PC-9 (cell line): Measurements from ENCODE around the gene GLS2. TPM values are rescaled to one million over a fixed set of nuclear protein-coding genes. Genes with fewer than 3 reads are reported as not detected.

Experiments
- BruUV-seq: library from RNA; stranded (reverse); fragments of 400-500 nt; replicated peaks from 2 replicates; lab custom pipeline; 2021; lab: Mats Ljungman, UMichigan
- CTCF ChIA-PET: fragments of 300-600 bp; sonication (Branson Sonifier 250); formaldehyde crosslinking; loops from one replicate; lab custom pipeline; 2022; ENCODE audit warnings: antibody characterized with exemption; lab: Charles Lee
- POLR2A ChIA-PET: fragments of 300-600 bp; sonication (Branson Sonifier 250); formaldehyde crosslinking; loops from one replicate; lab custom pipeline; 2022; ENCODE audit warnings: antibody characterized with exemption; ENCODE audit not compliant: unreplicated experiment; lab: Charles Lee
- DNase-seq, 2 experiments: peaks; one replicate each; pipeline versions ENCODE4 v3.0.0 to v3.0.0-alpha.2; 2015 to 2022; ENCODE audit warnings: mixed read lengths in 1 of 2
- H2AFZ ChIP-seq: fragments of 200-600 bp; sonication (generic); 2 replicates; pipeline ENCODE4 v1.8.1; 2017; ENCODE audit warnings: antibody characterized with exemption
- H3F3A ChIP-seq: fragments of 200-600 bp; sonication (generic); 2 replicates; pipeline ENCODE4 v1.8.1; 2017; ENCODE audit warnings: antibody characterized with exemption, mild to moderate bottlenecking, low read depth; ENCODE audit not compliant: insufficient read depth
- H3K27ac ChIP-seq: fragments of 200-600 bp; sonication (generic); 2 replicates; pipeline ENCODE4 v1.6.1; 2016; ENCODE audit warnings: mixed run types
- H3K27me3 ChIP-seq: fragments of 200-600 bp; sonication (generic); 2 replicates; pipeline ENCODE4 v1.6.1; 2016; ENCODE audit warnings: low read depth, mixed run types; ENCODE audit not compliant: insufficient read depth
- H3K36me3 ChIP-seq: fragments of 200-600 bp; sonication (generic); 2 replicates; pipeline ENCODE4 v1.6.1; 2016; ENCODE audit warnings: low read depth, mixed run types
- H3K4me1 ChIP-seq: fragments of 200-600 bp; sonication (generic); replicated peaks from 2 replicates; pipeline ENCODE4 v1.6.1; 2016; ENCODE audit warnings: mixed run types; ENCODE audit not compliant: insufficient read depth
- H3K4me2 ChIP-seq: fragments of 200-600 bp; sonication (generic); 2 replicates; pipeline ENCODE4 v1.6.1; 2017; ENCODE audit warnings: mixed run types
- H3K4me3 ChIP-seq: fragments of 200-600 bp; sonication (generic); 2 replicates; pipeline ENCODE4 v1.6.1; 2016; ENCODE audit warnings: mixed run types
- H3K79me2 ChIP-seq: fragments of 200-600 bp; sonication (generic); 2 replicates; pipeline ENCODE4 v1.6.1; 2017; ENCODE audit warnings: low read depth, mixed run types
- H3K9me2 ChIP-seq: fragments of 200-600 bp; sonication (generic); 2 replicates; pipeline ENCODE4 v1.8.1; 2017; ENCODE audit warnings: mild to moderate bottlenecking; ENCODE audit not compliant: insufficient read depth
- H3K9me3 ChIP-seq: fragments of 200-600 bp; sonication (generic); 2 replicates; pipeline ENCODE4 v1.8.1; 2016; ENCODE audit warnings: low read depth; ENCODE audit not compliant: insufficient read depth
- H4K20me1 ChIP-seq: fragments of 200-600 bp; sonication (generic); 2 replicates; pipeline ENCODE4 v1.8.1; 2017; ENCODE audit not compliant: insufficient read depth
- EZH2 ChIP-seq: fragments of 200-600 bp; sonication (generic); IDR thresholded peaks from 2 replicates; pipeline ENCODE4 v1.8.0; 2017; ENCODE audit warnings: antibody characterized with exemption, low read depth
- intact Hi-C: fragments of 100-400 bp; cut with micrococcal nuclease; formaldehyde crosslinking; loops from one replicate; pipeline ENCODE4 v1.10.0; 2022; ENCODE audit not compliant: unreplicated experiment
- total RNA-seq: library from RNA; stranded (reverse); gene quantifications from 2 replicates; pipeline ENCODE4 v1.2.3, GENCODE V29; 2021
- TF ChIP-seq, protein P1 (sequence below): fragments of 200-600 bp; sonication (generic); conservative IDR thresholded peaks from 2 replicates; pipeline ENCODE4 v1.6.1; 2017; ENCODE audit warnings: mixed run types, antibody characterized with exemption, mild to moderate bottlenecking, moderate library complexity

Gene GLS2
- total RNA-seq, 1 experiment from 2014 or later = 1.3 TPM

DNA sequence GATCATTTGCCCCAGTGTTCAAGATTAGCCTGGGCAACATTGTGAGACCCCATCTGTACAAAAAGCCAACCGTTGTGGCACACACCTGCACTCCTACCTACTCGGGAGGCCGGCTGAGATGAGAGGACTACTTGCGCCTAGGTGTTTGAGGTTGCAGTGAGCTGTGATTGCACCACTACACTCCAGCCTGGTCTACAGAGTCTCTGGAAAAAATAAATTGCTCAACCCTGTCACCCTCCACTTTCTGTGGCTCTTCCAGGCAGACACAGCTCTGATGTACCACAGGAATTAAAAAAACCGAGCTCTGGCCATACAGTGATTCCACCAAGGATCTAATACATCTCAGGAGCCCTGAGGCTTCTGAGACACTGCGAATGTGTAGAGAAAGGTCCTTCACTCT is 53.1 kb downstream of the GLS2 start:
- no peak overlapping the region for H3K4me3 ChIP-seq
- H2AFZ ChIP-seq = no peak overlapping the region
- H3F3A ChIP-seq = no peaks in the 10 kb centered on the region
- BruUV-seq = no TSS peak
- H4K20me1 ChIP-seq = no peaks in the 10 kb centered on the region
- TF ChIP-seq, protein P1, sequence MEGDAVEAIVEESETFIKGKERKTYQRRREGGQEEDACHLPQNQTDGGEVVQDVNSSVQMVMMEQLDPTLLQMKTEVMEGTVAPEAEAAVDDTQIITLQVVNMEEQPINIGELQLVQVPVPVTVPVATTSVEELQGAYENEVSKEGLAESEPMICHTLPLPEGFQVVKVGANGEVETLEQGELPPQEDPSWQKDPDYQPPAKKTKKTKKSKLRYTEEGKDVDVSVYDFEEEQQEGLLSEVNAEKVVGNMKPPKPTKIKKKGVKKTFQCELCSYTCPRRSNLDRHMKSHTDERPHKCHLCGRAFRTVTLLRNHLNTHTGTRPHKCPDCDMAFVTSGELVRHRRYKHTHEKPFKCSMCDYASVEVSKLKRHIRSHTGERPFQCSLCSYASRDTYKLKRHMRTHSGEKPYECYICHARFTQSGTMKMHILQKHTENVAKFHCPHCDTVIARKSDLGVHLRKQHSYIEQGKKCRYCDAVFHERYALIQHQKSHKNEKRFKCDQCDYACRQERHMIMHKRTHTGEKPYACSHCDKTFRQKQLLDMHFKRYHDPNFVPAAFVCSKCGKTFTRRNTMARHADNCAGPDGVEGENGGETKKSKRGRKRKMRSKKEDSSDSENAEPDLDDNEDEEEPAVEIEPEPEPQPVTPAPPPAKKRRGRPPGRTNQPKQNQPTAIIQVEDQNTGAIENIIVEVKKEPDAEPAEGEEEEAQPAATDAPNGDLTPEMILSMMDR = no peak
- H3K27ac ChIP-seq = no peak overlapping the region
- H3K4me2 ChIP-seq = no peak overlapping the region
- no peaks in the 10 kb centered on the region for H3K4me1 ChIP-seq
- no peaks in the 10 kb centered on the region for H3K9me2 ChIP-seq
- no peaks in the 10 kb centered on the region; the same call in 1 of the 2 replicates for H3K36me3 ChIP-seq
- no peak for DNase-seq
- peaks cover 18% of the 10 kb centered on the region for H3K79me2 ChIP-seq
- ChIA-PET CTCF (no interaction called here), POLR2A (no interaction called here)
- H3K9me3 ChIP-seq = no peaks in the 10 kb centered on the region
- intact Hi-C loops = no loop called here
- H3K27me3 ChIP-seq = no peaks in the 10 kb centered on the region

DNA sequence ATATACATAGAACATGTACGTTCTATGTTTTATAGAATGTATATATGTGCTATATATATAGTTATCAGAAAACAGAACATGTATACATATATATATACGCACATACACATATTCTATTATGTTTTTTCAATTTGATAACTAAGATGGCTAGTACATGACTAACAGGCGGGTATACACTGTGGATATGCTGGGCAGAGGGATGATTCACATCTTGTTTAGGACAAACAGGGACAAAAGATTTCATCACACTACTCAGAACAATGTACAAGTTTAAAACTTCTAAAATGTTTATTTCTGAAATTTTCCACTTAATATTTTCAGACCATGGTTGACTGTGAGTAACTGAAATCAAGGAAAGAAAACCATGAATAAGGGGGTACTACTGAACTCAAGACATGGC is 56.1 kb downstream of the GLS2 start:
- Histone ChIP-seq H3K36me3 (no peaks in the 10 kb centered on the region), H4K20me1 (no peaks in the 10 kb centered on the region), H3F3A (no peaks in the 10 kb centered on the region), H3K9me3 (no peaks in the 10 kb centered on the region), H3K79me2 (0 out of 2 replicates have a peak, but pooled peaks cover 5% of the 10 kb centered on the region), H2AFZ (no peak overlapping the region), H3K27ac (no peak overlapping the region), H3K4me3 (no peak overlapping the region), H3K4me1 (no peaks in the 10 kb centered on the region), H3K9me2 (no peaks in the 10 kb centered on the region), H3K27me3 (no peaks in the 10 kb centered on the region), H3K4me2 (no peak overlapping the region)
- POLR2A ChIA-PET = no interaction called here
- intact Hi-C loops = no loop called here
- DNase-seq = no peak
- TF ChIP-seq, protein P1 = no peak
- no peak for TF ChIP-seq EZH2
- no TSS peak for BruUV-seq
- CTCF ChIA-PET = no interaction called here

DNA sequence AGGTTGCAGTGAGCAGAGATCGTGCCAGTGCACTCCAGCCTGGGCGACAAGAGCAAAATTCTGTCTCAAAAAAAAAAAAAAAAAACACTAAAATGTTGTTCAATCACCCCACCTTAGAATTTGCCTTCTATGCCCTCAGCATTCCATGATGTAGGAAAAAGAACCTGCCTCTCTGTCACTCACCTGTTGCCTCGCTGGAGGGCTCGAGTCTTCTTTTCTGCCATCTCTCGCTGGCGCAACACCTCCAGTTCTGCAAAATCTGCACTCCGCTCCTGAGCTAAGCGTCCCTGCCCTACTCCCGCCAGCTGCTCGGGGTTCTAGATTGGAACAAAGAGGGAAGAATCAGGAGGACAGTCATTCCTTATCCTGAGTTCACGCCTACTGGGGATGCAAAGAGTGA is 56.7 kb downstream of the GLS2 start:
- CTCF ChIA-PET = no interaction called here
- DNase-seq = no peak
- no TSS peak for BruUV-seq
- intact Hi-C loops = no loop called here
- Histone ChIP-seq H3K79me2 (no peaks in the 10 kb centered on the region), H3K27me3 (no peaks in the 10 kb centered on the region), H3K4me1 (no peaks in the 10 kb centered on the region), H4K20me1 (no peaks in the 10 kb centered on the region), H3K9me3 (no peaks in the 10 kb centered on the region), H3K36me3 (no peaks in the 10 kb centered on the region), H3K4me3 (no peak overlapping the region), H3K9me2 (no peaks in the 10 kb centered on the region), H2AFZ (no peak overlapping the region), H3K4me2 (no peak overlapping the region), H3K27ac (no peak overlapping the region), H3F3A (no peaks in the 10 kb centered on the region)
- POLR2A ChIA-PET = no interaction called here
- TF ChIP-seq, protein P1 = no peak
